Large intestine (tissue), 3 donors: ENCODE measurements around the gene RBM33. TPM values are rescaled to one million over a fixed set of nuclear protein-coding genes. Genes with fewer than 3 reads are reported as not detected.

Source experiments
- DNase-seq, 2 donors: peaks; one replicate each; pipeline versions ENCODE4 v3.0.0 to v3.0.0-alpha.2; 2013
- H3K27ac ChIP-seq: one replicate; pipeline ENCODE4 v1.5.1; 2013; ENCODE audit warnings: low read length
- H3K27me3 ChIP-seq: 2 replicates; pipeline ENCODE4 v1.6.1; 2013; ENCODE audit warnings: low read length; ENCODE audit not compliant: control insufficient read depth, insufficient read depth
- H3K36me3 ChIP-seq: 2 replicates; pipeline ENCODE4 v1.6.1; 2013; ENCODE audit warnings: low read length; ENCODE audit not compliant: control insufficient read depth, insufficient read depth
- H3K4me1 ChIP-seq: one replicate; pipeline ENCODE4 v1.6.1; 2013; ENCODE audit warnings: low read length; ENCODE audit not compliant: control insufficient read depth, insufficient read depth
- H3K4me3 ChIP-seq: one replicate; pipeline ENCODE4 v1.5.1; 2013; ENCODE audit warnings: low read length
- H3K9me3 ChIP-seq: one replicate; pipeline ENCODE4 v1.6.1; 2013; ENCODE audit warnings: mild to moderate bottlenecking, low read depth, low read length, moderate library complexity; ENCODE audit not compliant: control insufficient read depth
- WGBS: methylation state at CpG from one replicate; pipeline ENCODE4 v1.1.5; 2013; ENCODE audit warnings: low lambda C conversion rate; ENCODE audit not compliant: insufficient coverage; 5-methylcytosine and 5-hydroxymethylcytosine counted together
- polyA plus RNA-seq: library from polyadenylated mRNA; unstranded; fragments of 120-200 nt; gene quantifications from one replicate; pipeline ENCODE4 v1.2.1, GENCODE V29; 2013

Gene RBM33
- polyA plus RNA-seq, 1 donor: 42.8 TPM

DNA sequence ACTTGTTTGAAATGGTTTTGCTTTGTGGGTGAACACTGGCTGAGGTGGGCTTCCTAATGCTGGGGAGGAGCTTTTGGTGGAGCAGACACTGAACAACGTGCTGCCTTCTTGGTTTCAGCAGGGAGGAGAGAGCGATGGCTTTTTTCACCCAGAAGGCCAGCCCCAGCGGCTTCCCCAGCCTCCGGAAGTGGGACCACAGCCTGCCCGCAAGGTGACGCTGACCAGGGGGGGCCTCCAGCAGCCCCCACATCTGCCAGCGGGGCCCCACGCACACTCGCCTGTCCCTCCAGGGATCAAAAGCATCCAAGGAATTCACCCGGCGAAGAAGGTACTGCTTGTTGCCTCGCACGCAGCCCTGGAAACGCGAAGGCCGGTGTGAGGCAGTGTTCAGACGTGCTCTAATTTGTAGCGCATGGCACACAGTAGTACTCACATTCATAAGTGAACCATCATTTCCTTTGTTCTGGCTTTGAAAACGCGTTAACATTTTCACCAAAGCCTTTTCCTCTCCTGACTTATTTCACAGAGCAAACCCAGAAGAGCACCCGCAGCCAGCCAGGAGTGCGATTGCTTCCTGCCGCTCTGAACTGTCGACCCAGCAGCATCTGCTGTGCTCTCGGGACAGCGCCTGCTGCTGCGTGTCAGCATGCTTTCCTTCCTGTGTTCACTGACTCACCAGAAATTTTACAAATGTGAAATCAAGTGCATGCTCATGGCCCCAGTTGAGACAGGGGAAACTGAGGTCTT is 119.4 kb downstream of the RBM33 start:
- 60% methylated on average over 3 of the region's 27 CpGs for WGBS
- H3K27ac ChIP-seq: no peak overlapping the region
- peaks cover 60% of the 10 kb centered on the region for H3K36me3 ChIP-seq
- peaks cover 13% of the 10 kb centered on the region for H3K4me1 ChIP-seq
- no peak for DNase-seq
- no peaks in the 10 kb centered on the region for H3K27me3 ChIP-seq
- no peak overlapping the region for H3K4me3 ChIP-seq
- no peaks in the 10 kb centered on the region for H3K9me3 ChIP-seq

DNA sequence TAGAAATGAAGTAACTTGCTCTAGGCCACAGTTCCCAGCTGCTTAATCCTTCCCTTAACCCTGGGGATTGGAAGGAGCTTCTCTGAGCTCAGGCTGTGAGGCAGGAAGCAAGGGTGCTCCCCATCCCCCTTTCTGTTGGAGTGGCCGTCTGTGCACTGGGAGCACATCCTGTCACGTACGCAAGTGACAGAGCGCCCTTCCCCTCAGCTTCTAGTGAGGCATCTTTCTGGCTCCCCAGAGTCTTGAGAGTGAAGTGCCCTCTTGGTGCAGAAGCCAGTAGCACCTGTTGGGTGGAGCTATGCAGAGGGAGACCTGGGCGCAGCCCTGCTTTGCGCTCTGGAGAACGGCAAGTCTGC is 120.0 kb downstream of the RBM33 start:
- no peaks in the 10 kb centered on the region for H3K9me3 ChIP-seq
- no CpG with 5 or more reads among the region's 7 CpGs for WGBS
- peaks cover 13% of the 10 kb centered on the region for H3K4me1 ChIP-seq
- H3K36me3 ChIP-seq: peaks cover 66% of the 10 kb centered on the region
- no peak overlapping the region for H3K27ac ChIP-seq
- no peak overlapping the region for H3K4me3 ChIP-seq
- H3K27me3 ChIP-seq: no peaks in the 10 kb centered on the region
- DNase-seq: peak in 1 of 2 donors; percentile 16

DNA sequence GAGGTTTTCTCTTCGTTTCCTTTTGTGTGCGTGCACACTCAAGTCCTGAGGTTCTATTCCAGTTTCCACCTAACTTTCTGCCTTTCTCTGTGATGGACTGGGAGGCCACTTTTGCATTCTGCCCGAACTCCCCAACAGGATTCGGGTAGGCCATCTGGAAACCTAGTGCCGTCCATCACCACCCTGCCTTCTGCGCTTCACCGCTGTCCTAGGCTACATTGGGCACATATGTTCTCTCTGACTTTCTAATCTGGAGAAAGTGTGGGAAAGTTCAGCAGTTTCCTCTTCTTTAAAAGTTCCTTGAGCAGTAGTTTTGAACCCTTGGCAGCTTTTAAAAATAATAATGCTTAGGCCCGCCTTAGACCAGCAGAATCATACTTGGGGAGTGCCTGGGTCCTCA is 121.0 kb downstream of the RBM33 start:
- H3K4me1 ChIP-seq: peaks cover 4% of the 10 kb centered on the region
- peaks cover 71% of the 10 kb centered on the region for H3K36me3 ChIP-seq
- no peaks in the 10 kb centered on the region for H3K27me3 ChIP-seq
- DNase-seq: no peak
- no peaks in the 10 kb centered on the region for H3K9me3 ChIP-seq
- H3K27ac ChIP-seq: no peak overlapping the region
- no peak overlapping the region for H3K4me3 ChIP-seq
- WGBS: 100% methylated on average over 2 of the region's 8 CpGs

DNA sequence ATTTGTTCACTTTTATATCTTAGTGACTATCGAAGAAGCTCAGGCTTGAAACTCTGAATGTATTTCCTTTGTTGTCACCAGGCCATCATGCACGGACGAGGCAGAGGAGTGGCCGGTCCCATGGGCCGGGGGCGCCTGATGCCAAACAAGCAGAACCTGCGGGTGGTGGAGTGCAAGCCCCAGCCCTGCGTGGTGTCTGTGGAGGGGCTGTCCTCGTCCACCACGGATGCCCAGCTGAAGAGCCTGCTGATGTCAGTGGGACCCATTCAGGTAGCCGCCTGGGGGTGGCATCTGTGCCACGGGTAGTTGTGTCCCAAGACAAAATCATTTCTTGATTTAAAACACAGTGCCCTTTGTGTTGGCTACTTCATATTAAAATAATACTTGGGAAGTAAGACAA is 121.9 kb downstream of the RBM33 start:
- Histone ChIP-seq H3K27ac (no peak overlapping the region), H3K36me3 (peaks cover 76% of the 10 kb centered on the region), H3K4me1 (no peaks in the 10 kb centered on the region), H3K4me3 (no peak overlapping the region), H3K27me3 (no peaks in the 10 kb centered on the region), H3K9me3 (no peaks in the 10 kb centered on the region)
- DNase-seq: no peak
- 100% methylated on average over 1 of the region's 12 CpGs for WGBS

DNA sequence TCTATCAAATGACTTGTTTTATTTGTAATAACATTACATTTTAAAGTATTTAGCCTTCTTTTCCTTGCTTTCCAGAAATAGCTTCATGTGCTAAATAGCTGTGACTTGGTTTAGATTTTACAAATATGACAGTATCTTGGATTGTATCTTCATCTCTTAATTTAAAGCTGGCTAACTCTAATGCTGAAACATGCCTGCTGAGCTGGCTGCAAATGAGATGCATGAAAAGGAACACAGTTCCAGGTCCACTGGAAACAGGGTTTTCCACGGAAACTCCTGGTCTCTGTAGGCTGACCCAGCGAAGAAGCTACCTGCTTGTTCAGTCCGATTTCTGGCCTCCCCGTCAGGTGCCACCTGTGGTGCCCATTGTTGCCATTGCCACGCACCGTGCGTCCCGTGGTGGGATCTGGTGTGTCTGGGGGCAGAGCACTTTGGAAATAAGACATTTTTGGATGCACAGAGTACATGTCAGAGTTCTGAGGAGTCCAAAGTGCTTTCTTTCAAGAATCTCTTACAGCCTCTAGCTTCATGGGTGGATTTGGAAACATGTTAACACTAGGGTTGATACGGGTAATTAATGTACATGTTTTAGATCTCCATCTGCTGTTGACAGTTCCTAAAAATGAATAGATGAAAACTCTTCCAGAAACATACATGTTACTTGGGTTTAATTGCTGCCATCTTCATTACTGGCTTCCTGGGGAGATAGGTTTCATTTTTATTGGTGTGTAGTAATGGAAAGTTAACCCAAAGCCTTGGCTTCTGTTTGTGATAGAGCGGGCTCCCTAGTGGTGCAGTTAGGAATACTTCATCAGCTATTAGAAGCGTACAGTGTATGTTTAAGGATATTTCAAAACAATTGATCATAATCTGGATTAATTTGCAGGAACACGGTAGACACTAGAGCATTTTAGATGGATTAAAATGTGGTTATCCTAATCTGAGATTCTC is 122.8 kb downstream of the RBM33 start:
- DNase-seq: no peak
- no peak overlapping the region for H3K27ac ChIP-seq
- H3K4me1 ChIP-seq: no peaks in the 10 kb centered on the region
- no peaks in the 10 kb centered on the region for H3K9me3 ChIP-seq
- no peaks in the 10 kb centered on the region for H3K27me3 ChIP-seq
- 73% methylated on average over 2 of the region's 12 CpGs for WGBS
- H3K36me3 ChIP-seq: peaks cover 82% of the 10 kb centered on the region
- H3K4me3 ChIP-seq: no peak overlapping the region

DNA sequence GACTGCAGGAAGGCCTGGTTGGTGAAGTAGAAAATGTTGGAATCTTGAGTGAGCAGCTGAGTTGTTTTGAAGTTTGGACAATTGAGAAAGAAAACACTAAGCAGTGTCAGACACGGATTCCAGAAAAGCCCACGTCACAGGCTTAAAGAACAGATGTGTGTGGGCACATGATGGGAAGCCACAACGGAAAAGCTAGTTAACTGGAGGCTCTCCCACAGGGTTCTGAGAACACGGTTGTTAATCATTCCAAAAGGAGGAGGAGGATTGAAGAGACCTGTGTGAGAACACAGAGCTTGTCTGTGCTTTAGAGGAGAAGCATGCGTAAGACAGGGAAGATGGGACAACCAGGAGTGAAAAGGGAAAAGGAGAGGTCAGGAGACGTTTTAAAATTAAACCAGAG is 125.2 kb downstream of the RBM33 start:
- WGBS: 100% methylated on average over 2 of the region's 6 CpGs
- Histone ChIP-seq H3K27me3 (no peaks in the 10 kb centered on the region), H3K36me3 (peaks cover 81% of the 10 kb centered on the region), H3K9me3 (no peaks in the 10 kb centered on the region), H3K4me1 (no peaks in the 10 kb centered on the region), H3K27ac (no peak overlapping the region), H3K4me3 (no peak overlapping the region)
- no peak for DNase-seq

DNA sequence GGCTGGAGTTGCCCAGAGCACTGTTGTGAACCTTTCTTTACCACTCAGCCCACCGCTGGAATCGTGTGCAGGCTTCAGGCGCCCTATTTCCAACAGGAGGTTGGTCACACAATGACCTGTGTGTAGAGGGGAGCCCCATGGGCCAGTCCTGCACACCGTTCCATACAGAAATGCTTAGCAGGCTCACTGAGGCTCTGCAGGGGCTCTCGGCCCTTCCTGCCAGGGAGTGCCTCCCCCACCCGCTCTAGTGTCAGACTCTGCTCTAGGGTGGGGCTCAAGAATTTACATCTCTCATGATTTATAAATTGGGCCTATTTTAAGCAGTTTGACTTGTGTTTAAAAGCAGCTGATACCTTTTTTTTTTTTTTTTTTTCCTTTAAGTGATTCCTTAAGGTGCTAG is 125.8 kb downstream of the RBM33 start:
- Histone ChIP-seq H3K27ac (no peak overlapping the region), H3K27me3 (no peaks in the 10 kb centered on the region), H3K36me3 (peaks cover 81% of the 10 kb centered on the region), H3K4me3 (no peak overlapping the region), H3K9me3 (no peaks in the 10 kb centered on the region), H3K4me1 (no peaks in the 10 kb centered on the region)
- DNase-seq: no peak
- 40% methylated on average over 1 of the region's 6 CpGs for WGBS

DNA sequence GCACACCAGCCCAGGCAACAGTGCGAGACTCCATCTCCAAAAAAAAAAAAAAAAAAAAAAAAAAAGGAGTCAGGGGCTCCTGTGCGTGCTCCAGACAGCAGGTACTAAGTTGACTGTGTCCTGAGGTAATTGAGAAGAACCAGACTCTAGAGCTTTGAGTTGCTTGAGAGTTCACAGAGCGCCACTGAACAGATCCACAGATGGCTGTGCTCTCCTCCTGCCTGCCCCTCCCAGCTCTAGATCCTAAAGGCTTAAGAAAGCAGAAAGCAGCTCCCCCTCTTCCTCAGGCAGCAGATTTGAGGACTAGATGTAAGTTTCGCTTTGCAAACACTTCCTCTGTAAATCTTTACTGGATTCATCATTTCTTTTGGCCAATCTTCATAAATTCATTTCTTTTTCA is 129.1 kb downstream of the RBM33 start:
- peaks cover 4% of the 10 kb centered on the region for H3K4me1 ChIP-seq
- H3K36me3 ChIP-seq: peaks cover 85% of the 10 kb centered on the region
- H3K27me3 ChIP-seq: no peaks in the 10 kb centered on the region
- no peak overlapping the region for H3K4me3 ChIP-seq
- DNase-seq: no peak
- no CpG with 5 or more reads among the region's 4 CpGs for WGBS
- no peak overlapping the region for H3K27ac ChIP-seq
- no peaks in the 10 kb centered on the region for H3K9me3 ChIP-seq

DNA sequence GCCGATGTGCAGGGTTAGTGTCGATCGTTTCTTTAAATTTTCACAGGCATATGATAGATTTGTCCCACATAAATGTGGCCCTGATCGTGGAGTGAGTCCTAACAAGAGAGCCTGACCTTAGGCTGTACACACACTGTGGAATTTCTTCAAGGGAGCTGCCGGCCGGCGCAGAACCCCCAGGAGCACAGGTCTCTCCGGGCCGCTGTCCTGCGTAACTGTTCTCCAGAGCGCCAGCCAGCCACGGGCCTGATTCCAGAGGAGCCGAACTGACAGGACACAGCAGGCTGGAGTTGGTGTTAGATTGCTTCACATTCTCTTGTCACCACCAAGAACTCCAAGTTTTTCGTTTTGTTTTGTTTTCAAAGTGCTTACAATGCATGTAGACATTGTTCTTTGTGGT is 130.5 kb downstream of the RBM33 start:
- H3K9me3 ChIP-seq: no peaks in the 10 kb centered on the region
- H3K27ac ChIP-seq: no peak overlapping the region
- DNase-seq: no peak
- H3K4me3 ChIP-seq: no peak overlapping the region
- H3K36me3 ChIP-seq: peaks cover 78% of the 10 kb centered on the region
- WGBS: no CpG with 5 or more reads among the region's 14 CpGs
- H3K27me3 ChIP-seq: no peaks in the 10 kb centered on the region
- peaks cover 4% of the 10 kb centered on the region for H3K4me1 ChIP-seq

DNA sequence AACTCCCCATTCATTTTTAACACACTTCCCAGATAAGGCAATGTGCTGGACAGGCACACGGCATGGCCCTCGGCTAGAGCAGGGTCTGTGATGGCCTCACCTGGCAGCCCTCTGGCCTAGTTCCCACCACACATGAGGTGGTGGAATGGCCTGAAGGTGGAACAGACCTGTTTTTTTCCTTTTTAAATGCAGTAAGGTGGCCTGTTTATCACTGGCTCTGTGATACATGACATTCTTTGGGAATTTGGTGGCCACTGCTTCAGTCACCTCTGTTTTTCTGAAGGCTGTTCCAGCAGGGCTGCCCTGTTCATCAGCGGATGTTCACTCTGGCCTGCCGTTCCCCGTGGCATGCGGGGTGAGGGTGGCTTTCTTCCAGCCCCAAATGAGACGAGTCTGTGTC is 131.2 kb downstream of the RBM33 start:
- no peak for DNase-seq
- Histone ChIP-seq H3K27ac (no peak overlapping the region), H3K36me3 (peaks cover 78% of the 10 kb centered on the region), H3K4me3 (no peak overlapping the region), H3K4me1 (peaks cover 4% of the 10 kb centered on the region), H3K9me3 (no peaks in the 10 kb centered on the region), H3K27me3 (no peaks in the 10 kb centered on the region)
- WGBS: no CpG with 5 or more reads among the region's 7 CpGs
